ENCODE measurements around the gene KCNQ1.

The KCNQ1 gene

DNA sequence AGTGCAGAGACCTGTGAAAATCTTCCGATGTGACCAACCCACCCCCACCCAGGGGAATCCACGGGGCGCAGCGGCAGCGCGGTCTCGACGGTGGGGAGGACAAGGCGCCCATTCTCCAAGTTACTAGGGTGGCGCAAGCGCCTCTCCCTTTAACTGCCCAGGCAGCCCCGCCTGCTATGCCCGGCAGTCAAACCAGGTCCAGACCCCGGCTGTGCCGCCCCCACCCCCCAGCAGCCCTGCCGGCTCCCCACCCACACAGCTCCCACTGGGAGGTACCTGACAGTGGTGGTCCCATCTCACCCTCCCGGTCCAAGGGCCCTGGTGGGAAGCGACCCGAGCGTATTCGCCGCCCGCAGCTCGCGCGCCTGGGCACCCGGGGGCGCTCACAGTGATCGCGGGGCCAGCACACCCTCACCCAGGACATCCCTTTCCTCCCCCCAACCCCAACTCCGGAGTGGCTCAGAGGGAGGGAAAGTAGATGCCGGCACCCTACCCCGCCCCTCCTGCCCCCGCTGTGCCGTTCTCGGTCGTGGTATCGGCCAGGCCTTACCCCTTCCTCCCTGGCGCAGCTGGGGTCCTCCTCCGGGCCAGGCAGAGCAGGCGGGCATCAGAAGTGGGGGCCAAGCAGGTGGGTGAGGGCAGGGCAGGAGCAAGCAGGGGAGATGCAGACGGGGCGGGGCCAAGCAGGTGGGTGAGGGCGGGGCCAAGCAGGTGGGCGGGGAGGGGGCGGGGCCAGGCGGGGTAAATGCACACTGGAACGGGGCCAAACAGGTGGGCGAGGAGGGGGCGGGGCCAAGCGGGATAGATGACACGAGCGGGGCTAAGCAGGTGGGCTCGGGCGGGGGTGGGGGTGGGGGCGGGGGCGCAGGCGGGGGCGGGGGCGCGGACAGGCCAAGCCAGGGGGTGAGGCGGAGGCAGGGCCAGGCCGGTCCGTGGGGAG is 657 bp upstream of the KCNQ1 start, which contains the start of gene TRPM5:
TRPM5 (minus strand) TSS at position 634 of the 940 bp plus-strand sequence. CDS start 21,478 bp downstream, outside the sequence.
- peak; percentile 58 to 64 for DNase-seq (ENCODE audit: low read depth in 2 of 2)

- no peak for DNase-seq (ENCODE audit: low read depth in 2 of 2)
Measured at GRCh38 chr11:2445746-2446551, 1.1 kb downstream of the KCNQ1 start.

DNA sequence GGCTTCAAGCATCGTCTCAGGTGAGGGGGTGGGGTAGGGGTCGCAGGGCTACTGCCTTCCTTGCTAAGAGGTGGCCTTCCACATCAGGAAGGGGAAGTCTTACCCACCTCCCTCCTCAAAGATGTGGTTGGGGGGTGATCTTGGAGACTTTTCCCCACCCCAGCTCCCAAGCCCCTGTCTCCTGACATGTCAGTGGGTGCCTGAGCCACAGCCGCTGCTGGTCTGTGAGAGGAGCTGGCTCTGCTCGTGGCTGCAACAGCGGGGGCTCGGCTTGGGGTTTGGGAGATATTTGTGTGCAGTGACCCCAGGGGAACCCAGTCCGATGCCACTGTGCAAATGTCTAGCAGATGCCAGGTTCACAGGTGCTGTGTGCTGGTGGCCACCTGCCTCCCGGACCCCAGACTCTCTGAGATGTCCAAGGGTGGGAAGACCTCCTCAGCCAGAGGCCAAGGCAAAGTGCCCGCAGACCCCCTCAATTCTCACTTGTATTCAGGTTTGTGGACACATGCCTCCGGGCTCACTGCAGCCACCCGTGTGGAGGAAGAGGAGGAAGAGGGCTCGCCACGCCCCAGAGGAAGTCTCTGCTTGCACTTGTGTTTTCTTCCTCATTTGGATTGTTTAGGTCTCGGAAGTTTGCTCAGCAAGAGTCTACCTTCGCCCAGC is 1.9 kb downstream of the KCNQ1 start:
- no peak for DNase-seq (ENCODE audit: low read depth in 2 of 2)

DNA sequence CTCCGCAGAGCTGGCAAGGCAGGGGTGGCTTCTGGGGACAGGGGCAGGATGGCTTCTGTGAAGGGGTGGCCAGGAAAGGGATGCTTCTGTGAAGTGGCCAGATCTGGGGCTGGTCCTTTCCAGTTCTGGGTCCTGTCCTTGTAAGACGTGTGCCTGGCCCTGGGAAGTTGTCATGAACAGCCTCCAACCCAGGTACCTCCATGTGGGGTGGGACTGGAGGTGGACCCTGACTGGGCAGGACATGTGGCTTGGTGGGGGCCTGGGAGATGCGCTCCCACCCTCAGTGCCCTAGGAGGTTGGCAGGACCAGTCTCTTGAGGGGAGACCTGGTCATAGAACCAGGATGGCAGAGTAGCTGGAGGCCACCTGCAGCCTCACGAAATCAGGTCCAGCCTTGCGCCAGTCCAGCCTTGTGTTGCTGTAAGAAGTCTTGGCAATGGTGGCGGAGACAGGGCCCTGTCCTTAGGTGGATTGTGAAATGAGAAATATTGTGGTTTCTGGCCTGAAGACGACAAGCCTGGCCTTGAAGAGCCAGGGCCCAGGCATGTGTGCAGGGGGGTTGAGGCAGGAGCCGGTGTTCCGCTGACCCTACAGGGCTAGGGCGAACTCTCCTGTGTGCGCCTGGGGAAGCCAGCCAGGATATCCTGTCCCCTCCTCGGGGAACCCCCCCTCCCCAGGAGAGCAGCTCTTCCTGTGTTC is 2.6 kb downstream of the KCNQ1 start:
- no peak for DNase-seq (ENCODE audit: low read depth in 2 of 2)

GRCh38 chr11:2447951-2448650 is 3.3 kb downstream of the KCNQ1 start:
- DNase-seq (ENCODE audit: low read depth in 2 of 2): no peak

DNA sequence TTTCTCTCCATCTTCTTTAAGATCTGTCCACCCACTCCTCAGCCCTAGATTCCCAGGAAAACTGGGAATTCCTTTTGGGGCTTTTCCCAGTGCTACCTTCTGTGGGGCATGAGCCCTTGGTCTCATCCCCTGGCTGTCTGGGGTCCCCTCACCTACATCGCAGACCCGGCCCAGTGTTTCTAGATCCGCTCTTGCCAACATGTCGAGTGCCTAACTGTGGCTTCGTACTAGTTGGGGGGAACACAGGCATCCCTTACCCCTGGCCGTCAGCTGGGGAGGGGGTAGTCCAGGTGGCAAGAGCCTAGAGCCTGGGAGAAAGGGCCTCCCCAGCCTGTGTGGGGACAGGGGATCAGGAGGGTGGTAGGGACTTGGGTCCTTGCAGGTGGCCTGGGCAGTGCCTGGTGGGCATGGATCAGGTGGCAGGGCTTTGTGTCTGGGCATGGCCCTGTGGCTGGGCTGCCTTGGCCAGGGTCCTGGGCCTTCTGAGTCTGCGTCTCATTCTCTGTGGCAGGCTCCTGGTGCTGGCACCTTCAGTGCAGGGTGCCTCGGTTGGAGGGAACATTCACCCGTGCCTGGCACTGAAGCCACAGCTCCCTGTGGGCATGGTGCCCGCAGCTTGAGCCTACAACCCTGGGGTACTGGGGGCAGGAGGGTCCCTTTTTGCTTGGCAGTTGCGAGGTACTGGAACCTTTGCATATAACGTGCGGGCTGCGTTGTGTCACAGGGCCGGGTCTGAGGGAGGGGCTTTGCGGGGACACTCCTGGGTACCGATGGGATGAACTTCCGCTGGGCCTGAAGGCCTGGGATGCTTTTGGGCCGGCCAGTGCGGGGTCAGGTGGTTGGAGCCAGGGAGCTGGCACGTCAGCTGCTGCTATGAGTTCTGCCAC is 4.1 kb downstream of the KCNQ1 start:
- no peak for DNase-seq (ENCODE audit: low read depth in 2 of 2)

- DNase-seq (ENCODE audit: low read depth in 2 of 2): no peak
Measured at GRCh38 chr11:2449548-2450320, 4.9 kb downstream of the KCNQ1 start.

DNA sequence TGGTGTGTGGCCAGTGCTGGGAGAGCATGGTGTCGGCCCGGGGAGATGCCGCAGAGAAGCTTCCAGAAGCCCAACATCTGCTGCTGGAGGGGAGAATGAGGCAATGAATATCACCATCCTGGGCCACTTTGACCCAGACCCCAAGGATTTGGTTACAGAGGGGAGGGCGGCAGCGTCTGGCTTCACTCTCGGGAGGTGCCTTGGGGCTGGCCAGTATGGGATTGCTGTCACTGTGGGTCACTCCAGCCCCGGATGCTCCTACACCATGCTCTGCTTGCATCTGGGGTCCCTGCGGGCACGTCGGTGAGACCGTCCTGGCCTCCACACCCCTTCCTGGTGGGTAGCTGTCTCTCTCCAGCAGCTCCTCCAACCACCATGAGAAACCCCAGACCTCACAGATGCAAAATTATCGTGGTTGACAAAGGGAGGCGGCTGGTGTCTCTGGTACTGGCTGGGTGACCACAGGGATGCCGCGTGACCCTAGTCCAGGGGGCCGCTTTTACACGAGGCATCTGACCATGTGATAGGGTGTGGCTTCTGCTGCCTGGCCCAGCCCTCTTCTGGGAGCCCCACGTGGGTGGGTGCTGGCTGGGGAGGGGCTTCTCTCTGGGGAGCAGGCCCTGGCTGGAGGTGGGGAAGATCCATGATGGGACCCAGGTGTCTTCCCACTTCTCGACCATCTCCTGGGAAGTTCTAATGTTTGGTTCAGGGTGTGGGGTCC is 5.7 kb downstream of the KCNQ1 start:
- DNase-seq (ENCODE audit: low read depth in 2 of 2): no peak

GRCh38 chr11:2451336-2451735 is 6.5 kb downstream of the KCNQ1 start:
- no peak for DNase-seq (ENCODE audit: low read depth in 2 of 2)

DNA sequence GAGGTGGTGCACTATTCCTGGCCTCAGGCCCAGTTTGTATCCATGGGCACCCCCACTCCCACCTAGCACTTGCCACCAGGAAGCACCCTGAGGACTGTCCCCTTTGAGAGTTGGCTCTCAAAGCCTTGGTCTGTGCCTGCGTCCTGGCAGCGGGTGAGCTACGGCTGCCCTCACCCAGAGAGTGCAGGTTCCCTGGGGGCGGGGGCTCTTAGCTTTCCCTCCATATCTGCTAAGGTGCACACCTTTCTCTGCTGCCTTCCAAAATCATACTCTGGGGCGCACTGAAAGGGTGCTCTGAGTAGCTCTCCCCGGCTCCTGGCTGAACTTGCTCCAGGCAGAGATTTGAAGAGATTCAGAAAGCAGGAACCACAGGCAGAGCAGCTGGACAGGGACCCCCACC is 7.1 kb downstream of the KCNQ1 start:
- DNase-seq (ENCODE audit: low read depth in 2 of 2): no peak

GRCh38 chr11:2452321-2453012 is 7.7 kb downstream of the KCNQ1 start:
- no peak for DNase-seq (ENCODE audit: low read depth in 2 of 2)

- no peak for DNase-seq (ENCODE audit: low read depth in 2 of 2)
Measured at GRCh38 chr11:2453436-2453835, 8.6 kb downstream of the KCNQ1 start.

DNA sequence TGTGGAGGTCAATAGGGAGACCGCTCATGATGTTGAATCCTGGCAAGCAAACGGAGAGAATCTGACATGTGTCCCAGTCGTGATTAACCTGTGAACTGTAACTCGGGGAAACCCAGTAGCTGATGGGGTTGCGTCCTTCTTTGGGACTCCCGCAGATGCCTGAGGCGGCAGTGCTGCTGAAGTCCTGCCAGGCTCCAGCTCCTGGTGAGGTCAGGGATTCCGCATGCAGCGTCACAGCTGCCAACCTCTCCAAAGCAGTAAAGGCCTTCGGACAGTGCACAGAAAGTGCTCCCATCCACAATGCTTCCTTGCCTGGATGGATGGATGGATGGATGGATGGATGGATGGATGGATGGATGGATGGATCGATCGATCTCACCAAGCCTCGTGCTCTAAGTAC is 13.5 kb downstream of the KCNQ1 start:
- DNase-seq (ENCODE audit: low read depth in 2 of 2): no peak

DNA sequence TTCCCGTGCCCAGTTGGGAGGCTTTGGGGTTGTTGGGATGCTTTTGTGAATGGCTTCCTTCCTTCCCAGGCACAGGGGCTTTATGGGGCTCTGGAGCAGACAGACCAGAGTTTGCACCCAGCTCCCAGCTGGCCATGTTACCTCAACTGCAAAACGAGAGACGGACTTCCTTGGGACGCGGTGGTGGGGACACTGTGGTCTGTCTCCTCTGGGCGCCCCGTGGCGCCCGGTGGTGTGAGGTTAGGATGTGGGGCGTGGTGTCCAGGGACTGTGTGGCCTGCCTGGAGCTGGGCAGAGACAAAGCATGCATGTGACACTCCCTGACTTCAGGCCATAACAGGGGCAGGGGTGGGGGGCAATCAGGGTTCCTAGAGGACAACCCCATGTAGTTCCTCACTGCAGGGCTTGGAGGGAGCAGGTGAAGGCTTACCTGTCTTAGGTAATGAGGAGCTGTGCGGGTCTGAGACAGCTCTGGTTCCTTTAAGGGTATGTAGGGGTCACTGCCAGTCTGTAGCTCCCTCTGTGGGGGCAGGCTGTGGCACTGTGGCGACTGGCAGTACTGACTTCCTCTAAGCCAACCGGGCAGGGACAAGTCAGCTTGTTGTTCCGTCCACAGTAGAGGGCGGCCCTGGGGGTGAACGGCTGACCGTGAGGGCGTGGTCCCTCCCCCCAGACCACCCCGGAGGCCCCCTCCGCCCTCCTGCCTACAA is 14.4 kb downstream of the KCNQ1 start:
- no peak for DNase-seq (ENCODE audit: low read depth in 2 of 2)

- no peak for DNase-seq (ENCODE audit: low read depth in 2 of 2)
Measured at GRCh38 chr11:2459796-2460531, 15.2 kb downstream of the KCNQ1 start.

- DNase-seq (ENCODE audit: low read depth in 2 of 2): no peak
Measured at GRCh38 chr11:2460540-2461252, 15.9 kb downstream of the KCNQ1 start.
